ENCODE results near the gene FAM120B. TPM values are rescaled to one million over a fixed set of nuclear protein-coding genes. Genes with fewer than 3 reads are reported as not detected.
A peak's percentile ranks its signal among the peaks of the same experiment; 100 is the strongest.

FAM120B gene
- total and polyA plus RNA-seq, 2 experiments from 2014 or later = 17.1 to 29.1 TPM

DNA sequence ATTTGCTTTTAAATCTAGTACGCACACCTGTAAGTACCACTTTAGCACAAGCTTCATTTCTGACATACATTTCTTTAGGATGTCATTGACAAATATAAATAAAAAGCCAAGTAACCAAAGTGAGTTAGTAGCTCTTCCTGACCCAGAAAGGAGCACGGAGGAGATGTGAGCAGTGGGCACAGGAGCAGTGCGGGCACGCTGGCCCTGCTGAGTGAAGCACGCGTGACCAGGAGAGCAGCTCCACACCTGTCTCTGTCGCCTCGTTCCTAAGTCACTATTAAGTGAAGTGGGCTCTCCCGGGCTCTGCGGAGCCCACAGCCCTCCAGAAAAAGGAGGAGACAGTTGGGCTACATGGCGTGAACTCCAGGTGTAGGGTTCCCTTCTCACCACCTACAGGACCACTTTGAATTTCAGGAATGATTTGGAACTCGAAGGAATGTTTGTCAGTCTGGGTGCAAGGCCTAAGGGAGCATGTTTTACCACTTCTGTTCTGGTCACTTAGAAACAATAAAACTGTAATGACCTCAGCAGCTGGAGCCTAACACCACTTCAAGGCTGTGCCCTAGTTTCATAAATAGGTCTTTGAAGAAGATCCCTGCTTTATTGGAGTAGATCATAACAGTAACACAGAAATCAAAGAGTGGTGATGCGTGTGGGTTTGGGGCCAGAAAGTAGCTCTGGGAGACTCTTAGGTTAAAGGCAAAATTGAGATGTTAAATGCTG is 95.9 kb downstream of the FAM120B start:
- H3K27ac ChIP-seq = no peak overlapping the region
- H3K9me3 ChIP-seq (ENCODE audit: low read depth) = no peaks in the 10 kb centered on the region
- H3K4me2 ChIP-seq (ENCODE audit: unreplicated experiment) = no peak overlapping the region
- TF ChIP-seq EZH2 (IDR thresholded peaks at IDR 0.05; ENCODE audit: insufficient read depth, poor library complexity, severe bottlenecking) (no peak), EZH2phosphoT487 (IDR thresholded peaks at IDR 0.05; ENCODE audit: insufficient read depth, low read depth) (no peak)
- WGBS, 2 experiments (ENCODE audit: low coverage in 1 of 2, low lambda C conversion rate in 2 of 2, missing lambda C conversion rate in 2 of 2) = 90 to 92% methylated on average over 13 of the region's 13 CpGs
- H3F3A ChIP-seq (ENCODE audit: insufficient read depth) = peaks cover 34% of the 10 kb centered on the region
- H3K4me3 ChIP-seq = no peak overlapping the region
- no peak overlapping the region for H3K9ac ChIP-seq
- DNase-seq = no peak
- peaks cover 13% of the 10 kb centered on the region; the same call in 1 of the 2 replicates for H3K9me2 ChIP-seq (ENCODE audit: insufficient read depth)
- H4K20me1 ChIP-seq (ENCODE audit: insufficient read depth) = no peaks in the 10 kb centered on the region
- H3K79me2 ChIP-seq (ENCODE audit: insufficient read depth) = no peaks in the 10 kb centered on the region
- H3K27me3 ChIP-seq (replicated peaks; ENCODE audit: insufficient read depth) = no peaks in the 10 kb centered on the region
- no peak overlapping the region for H2AFZ ChIP-seq
- peaks cover 36% of the 10 kb centered on the region for H3K4me1 ChIP-seq (ENCODE audit: insufficient read depth)
- in situ Hi-C loops (cut with MboI) = no loop called here
- H3K36me3 ChIP-seq (ENCODE audit: low read depth) = peaks cover 14% of the 10 kb centered on the region

DNA sequence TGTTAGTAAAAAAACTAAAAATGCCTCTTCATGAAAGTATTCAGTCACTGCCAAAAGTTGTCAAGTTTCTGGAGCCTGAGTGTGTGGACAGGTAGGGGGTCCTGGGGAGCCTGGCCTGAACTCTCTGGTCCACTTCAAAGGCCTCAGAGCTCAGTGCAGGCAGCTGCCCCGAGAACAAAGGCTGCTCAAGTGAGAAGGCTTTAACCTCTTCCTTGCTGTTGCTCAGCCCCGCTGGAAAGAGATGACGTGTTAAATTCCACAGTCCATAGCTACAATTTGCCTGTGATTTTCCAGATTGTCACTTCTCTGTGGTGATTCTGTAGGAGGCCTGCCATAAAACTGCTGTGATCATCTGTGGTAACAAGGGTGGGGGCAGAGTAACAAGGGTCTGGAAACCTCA is 96.9 kb downstream of the FAM120B start:
- H3K36me3 ChIP-seq (ENCODE audit: low read depth) = peaks cover 10% of the 10 kb centered on the region
- in situ Hi-C loops (cut with MboI) = no loop called here
- H3K9me3 ChIP-seq (ENCODE audit: low read depth) = no peaks in the 10 kb centered on the region
- H3F3A ChIP-seq (ENCODE audit: insufficient read depth) = peaks cover 34% of the 10 kb centered on the region
- no peak overlapping the region for H2AFZ ChIP-seq
- H3K27me3 ChIP-seq (replicated peaks; ENCODE audit: insufficient read depth) = no peaks in the 10 kb centered on the region
- no peak overlapping the region for H3K27ac ChIP-seq
- H3K9me2 ChIP-seq (ENCODE audit: insufficient read depth) = peaks cover 13% of the 10 kb centered on the region; the same call in 1 of the 2 replicates
- H4K20me1 ChIP-seq (ENCODE audit: insufficient read depth) = no peaks in the 10 kb centered on the region
- H3K4me2 ChIP-seq (ENCODE audit: unreplicated experiment) = no peak overlapping the region
- WGBS, 2 experiments (ENCODE audit: low coverage in 1 of 2, low lambda C conversion rate in 2 of 2, missing lambda C conversion rate in 2 of 2) = 69 to 80% methylated on average over 3 of the region's 3 CpGs
- peak; percentile 23 for DNase-seq
- H3K9ac ChIP-seq = no peak overlapping the region
- no peaks in the 10 kb centered on the region for H3K79me2 ChIP-seq (ENCODE audit: insufficient read depth)
- no peak overlapping the region for H3K4me3 ChIP-seq
- TF ChIP-seq EZH2 (IDR thresholded peaks at IDR 0.05; ENCODE audit: insufficient read depth, poor library complexity, severe bottlenecking) = no peak
- TF ChIP-seq EZH2phosphoT487 (IDR thresholded peaks at IDR 0.05; ENCODE audit: insufficient read depth, low read depth) = no peak
- peaks cover 36% of the 10 kb centered on the region for H3K4me1 ChIP-seq (ENCODE audit: insufficient read depth)

DNA sequence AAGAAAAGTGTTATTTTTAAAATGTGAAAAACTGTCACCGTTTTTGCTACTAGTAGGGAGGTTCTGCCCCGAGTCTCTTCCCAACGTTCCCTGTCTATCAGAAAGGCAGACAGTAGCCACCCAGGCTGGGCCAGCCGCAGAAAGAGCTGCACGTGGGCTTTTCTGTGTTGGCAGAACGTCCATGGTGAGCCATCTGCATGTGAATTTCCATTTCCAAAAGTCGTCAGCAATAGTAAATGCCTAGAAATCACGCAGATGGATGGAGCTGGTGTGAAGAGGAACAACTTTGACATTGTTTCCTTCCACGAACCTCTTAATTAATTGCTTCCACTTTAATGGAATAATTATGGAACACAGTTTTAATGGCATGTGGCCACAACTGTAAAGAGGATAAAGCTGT is 97.5 kb downstream of the FAM120B start:
- H3K4me2 ChIP-seq (ENCODE audit: unreplicated experiment) = no peak overlapping the region
- WGBS, 2 experiments (ENCODE audit: low coverage in 1 of 2, low lambda C conversion rate in 2 of 2, missing lambda C conversion rate in 2 of 2) = 43 to 57% methylated on average over 9 of the region's 9 CpGs

DNA sequence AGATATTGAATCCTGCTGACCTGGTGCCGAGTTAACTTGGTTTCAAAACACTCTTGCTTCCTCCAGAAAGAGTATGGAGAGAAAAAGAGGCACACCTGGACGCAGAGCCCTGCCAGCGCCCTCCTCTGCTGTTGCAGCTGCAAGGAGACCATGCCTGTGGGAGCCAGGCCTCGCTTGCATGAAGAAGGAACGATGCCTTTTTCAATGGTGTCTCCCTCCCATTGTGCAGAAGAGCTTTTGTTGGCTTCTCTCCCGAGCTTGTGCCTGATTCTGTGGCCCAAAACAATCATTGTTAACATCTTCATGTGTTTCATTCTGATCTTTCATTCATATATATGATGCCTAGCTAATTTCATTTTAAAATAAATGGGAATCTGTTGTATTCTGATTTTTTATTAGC is 98.1 kb downstream of the FAM120B start:
- H3F3A ChIP-seq (ENCODE audit: insufficient read depth) = peaks cover 34% of the 10 kb centered on the region
- 89 to 90% methylated on average over 6 of the region's 6 CpGs for WGBS, 2 experiments (ENCODE audit: low coverage in 1 of 2, low lambda C conversion rate in 2 of 2, missing lambda C conversion rate in 2 of 2)
- DNase-seq = no peak
- peaks cover 4% of the 10 kb centered on the region; the same call in 1 of the 2 replicates for H3K9me2 ChIP-seq (ENCODE audit: insufficient read depth)
- no peak for TF ChIP-seq EZH2 (IDR thresholded peaks at IDR 0.05; ENCODE audit: insufficient read depth, poor library complexity, severe bottlenecking)
- TF ChIP-seq EZH2phosphoT487 (IDR thresholded peaks at IDR 0.05; ENCODE audit: insufficient read depth, low read depth) = no peak
- H3K36me3 ChIP-seq (ENCODE audit: low read depth) = 0 out of 2 replicates have a peak, but pooled peaks cover 4% of the 10 kb centered on the region
- H3K4me3 ChIP-seq = peak overlapping the region; percentile 34
- H3K9me3 ChIP-seq (ENCODE audit: low read depth) = no peaks in the 10 kb centered on the region
- H3K27ac ChIP-seq = peak overlapping the region; percentile 88
- no peaks in the 10 kb centered on the region for H3K79me2 ChIP-seq (ENCODE audit: insufficient read depth)
- no peak overlapping the region for H2AFZ ChIP-seq
- H4K20me1 ChIP-seq (ENCODE audit: insufficient read depth) = no peaks in the 10 kb centered on the region
- no peaks in the 10 kb centered on the region for H3K27me3 ChIP-seq (replicated peaks; ENCODE audit: insufficient read depth)
- in situ Hi-C loops (cut with MboI) = no loop called here
- peak overlapping the region; percentile 31; the same call in 1 of the 2 replicates for H3K9ac ChIP-seq
- peaks cover 36% of the 10 kb centered on the region for H3K4me1 ChIP-seq (ENCODE audit: insufficient read depth)
- peak overlapping the region; percentile 76 for H3K4me2 ChIP-seq (ENCODE audit: unreplicated experiment)

More for the DNA sequence above, 97.5 kb downstream of the FAM120B start:
- peaks cover 34% of the 10 kb centered on the region for H3F3A ChIP-seq (ENCODE audit: insufficient read depth)
- no peaks in the 10 kb centered on the region for H3K9me3 ChIP-seq (ENCODE audit: low read depth)
- H3K27me3 ChIP-seq (replicated peaks; ENCODE audit: insufficient read depth) = no peaks in the 10 kb centered on the region
- in situ Hi-C loops (cut with MboI) = no loop called here
- peak; percentile 28 for DNase-seq
- H4K20me1 ChIP-seq (ENCODE audit: insufficient read depth) = no peaks in the 10 kb centered on the region
- no peak overlapping the region for H3K9ac ChIP-seq
- no peak overlapping the region for H3K27ac ChIP-seq
- no peak for TF ChIP-seq EZH2phosphoT487 (IDR thresholded peaks at IDR 0.05; ENCODE audit: insufficient read depth, low read depth)
- H3K79me2 ChIP-seq (ENCODE audit: insufficient read depth) = no peaks in the 10 kb centered on the region
- no peak overlapping the region for H2AFZ ChIP-seq
- peaks cover 5% of the 10 kb centered on the region for H3K36me3 ChIP-seq (ENCODE audit: low read depth)
- H3K9me2 ChIP-seq (ENCODE audit: insufficient read depth) = peaks cover 8% of the 10 kb centered on the region; the same call in 1 of the 2 replicates
- no peak overlapping the region for H3K4me3 ChIP-seq
- peaks cover 36% of the 10 kb centered on the region for H3K4me1 ChIP-seq (ENCODE audit: insufficient read depth)
